ENCODE data around the gene MRPL51.
"Not testable (repeated sequence)": the region's sequence is repeated elsewhere in the genome, so short reads cannot be mapped to it uniquely, and the experiment has no call there.

MRPL51 gene

DNA sequence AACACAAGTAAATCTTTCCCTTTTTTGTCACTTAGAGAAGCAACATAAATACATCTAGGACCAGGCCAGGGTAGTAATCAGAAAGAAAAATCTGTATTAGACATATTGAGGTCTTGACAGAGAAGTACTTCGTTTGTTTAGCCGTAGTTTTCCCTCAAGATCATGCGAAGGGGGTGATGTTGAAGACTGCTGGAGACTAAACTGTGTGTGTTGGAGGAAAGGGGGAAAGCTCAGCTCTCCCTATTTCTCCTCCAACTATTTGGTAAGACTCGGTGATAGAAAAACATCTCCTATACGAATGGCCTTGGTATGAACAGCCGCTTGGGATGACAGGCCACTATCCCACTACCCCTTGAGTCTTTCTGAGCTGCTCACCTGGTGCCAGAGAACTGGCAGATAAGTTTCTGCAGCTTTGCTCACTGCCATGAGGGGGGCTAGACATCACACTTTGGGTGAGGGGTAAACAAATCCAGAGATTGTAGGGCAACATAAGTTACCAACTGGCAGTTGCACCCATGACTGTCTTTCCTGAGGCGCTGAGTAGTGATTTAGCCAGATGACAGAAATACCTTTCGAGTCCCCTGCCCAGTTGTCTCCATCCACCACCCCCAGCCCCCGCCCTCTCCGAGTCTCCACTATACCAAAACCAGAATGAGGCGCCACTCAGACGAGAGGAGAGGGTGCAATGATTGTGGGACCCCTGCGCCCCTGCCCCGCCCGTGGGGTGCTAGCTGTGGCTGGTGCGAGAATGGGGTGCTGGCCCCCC lies 23.3 kb downstream of the MRPL51 start:
- Histone ChIP-seq H3K9ac (ENCODE audit: low read depth, low read length) (peak overlapping the region; percentile 79), H3K79me2 (ENCODE audit: insufficient read depth, low read length) (peaks cover 40% of the 10 kb centered on the region), H3K4me1 (ENCODE audit: insufficient read depth, low read length) (peaks cover 36% of the 10 kb centered on the region), H3K4me3 (ENCODE audit: low read depth in 1 of 2, low read length in 2 of 2) (peak overlapping the region; percentile 61 to 86), H3K9me3 (ENCODE audit: insufficient read depth, low read length, severe bottlenecking) (no peaks in the 10 kb centered on the region), H3K36me3 (ENCODE audit: insufficient read depth, low read length) (peaks cover 21% of the 10 kb centered on the region), H2AFZ (ENCODE audit: low read depth, low read length) (peak overlapping the region; percentile 92), H3K27me3 (ENCODE audit: insufficient read depth, low read length, poor library complexity) (no peaks in the 10 kb centered on the region), H3K4me2 (ENCODE audit: insufficient read depth, low read length) (peak overlapping the region; percentile 70), H4K20me1 (ENCODE audit: insufficient read depth, low read length) (no peaks in the 10 kb centered on the region; the same call in 1 of the 2 replicates), H3K27ac (ENCODE audit: low read length) (peak overlapping the region; percentile 94)
- TF ChIP-seq EZH2 (IDR thresholded peaks at IDR 0.05; ENCODE audit: borderline replicate concordance, low read depth, low read length, severe bottlenecking), result no peak
- TF ChIP-seq, protein P1, sequence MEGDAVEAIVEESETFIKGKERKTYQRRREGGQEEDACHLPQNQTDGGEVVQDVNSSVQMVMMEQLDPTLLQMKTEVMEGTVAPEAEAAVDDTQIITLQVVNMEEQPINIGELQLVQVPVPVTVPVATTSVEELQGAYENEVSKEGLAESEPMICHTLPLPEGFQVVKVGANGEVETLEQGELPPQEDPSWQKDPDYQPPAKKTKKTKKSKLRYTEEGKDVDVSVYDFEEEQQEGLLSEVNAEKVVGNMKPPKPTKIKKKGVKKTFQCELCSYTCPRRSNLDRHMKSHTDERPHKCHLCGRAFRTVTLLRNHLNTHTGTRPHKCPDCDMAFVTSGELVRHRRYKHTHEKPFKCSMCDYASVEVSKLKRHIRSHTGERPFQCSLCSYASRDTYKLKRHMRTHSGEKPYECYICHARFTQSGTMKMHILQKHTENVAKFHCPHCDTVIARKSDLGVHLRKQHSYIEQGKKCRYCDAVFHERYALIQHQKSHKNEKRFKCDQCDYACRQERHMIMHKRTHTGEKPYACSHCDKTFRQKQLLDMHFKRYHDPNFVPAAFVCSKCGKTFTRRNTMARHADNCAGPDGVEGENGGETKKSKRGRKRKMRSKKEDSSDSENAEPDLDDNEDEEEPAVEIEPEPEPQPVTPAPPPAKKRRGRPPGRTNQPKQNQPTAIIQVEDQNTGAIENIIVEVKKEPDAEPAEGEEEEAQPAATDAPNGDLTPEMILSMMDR (IDR thresholded peaks at IDR 0.05; ENCODE audit: borderline replicate concordance, extremely low read depth, low read length, poor library complexity, severe bottlenecking), result no peak
- ATAC-seq (ENCODE audit: insufficient read depth, low read depth) (no peak), DNase-seq (no peak)

DNA sequence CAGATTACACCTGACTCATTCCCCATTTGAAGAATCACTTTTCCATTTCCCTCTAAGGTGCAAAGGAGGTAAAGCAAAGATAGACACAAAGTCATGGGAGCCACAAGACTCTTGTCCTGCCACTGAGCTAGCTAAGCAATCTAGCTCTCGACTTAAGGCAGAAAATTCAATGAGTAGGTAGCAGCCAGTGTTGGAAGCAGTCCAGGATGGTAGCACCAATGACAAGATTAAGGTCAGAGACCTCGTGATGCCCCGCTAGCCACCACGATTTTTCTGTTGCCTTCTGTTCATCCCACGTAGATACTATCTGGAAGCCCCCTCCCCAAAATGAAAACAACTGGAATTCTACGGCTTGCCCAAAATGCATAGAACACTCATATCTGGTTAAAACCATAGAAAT lies 24.0 kb downstream of the MRPL51 start:
- ATAC-seq (ENCODE audit: insufficient read depth, low read depth), result no peak
- TF ChIP-seq, protein P1 (IDR thresholded peaks at IDR 0.05; ENCODE audit: borderline replicate concordance, extremely low read depth, low read length, poor library complexity, severe bottlenecking), result no peak
- no peak for TF ChIP-seq EZH2 (IDR thresholded peaks at IDR 0.05; ENCODE audit: borderline replicate concordance, low read depth, low read length, severe bottlenecking)
- Histone ChIP-seq H3K4me1 (ENCODE audit: insufficient read depth, low read length) (peaks cover 43% of the 10 kb centered on the region), H3K36me3 (ENCODE audit: insufficient read depth, low read length) (peaks cover 28% of the 10 kb centered on the region), H3K4me2 (ENCODE audit: insufficient read depth, low read length) (peak overlapping the region; percentile 70), H2AFZ (ENCODE audit: low read depth, low read length) (no peak overlapping the region), H3K4me3 (ENCODE audit: low read depth in 1 of 2, low read length in 2 of 2) (peak overlapping the region in 1 of 2 experiments; percentile 86; a peak in 3 of 4 replicates), H3K27ac (ENCODE audit: low read length) (peak overlapping the region; percentile 26), H3K9me3 (ENCODE audit: insufficient read depth, low read length, severe bottlenecking) (no peaks in the 10 kb centered on the region), H4K20me1 (ENCODE audit: insufficient read depth, low read length) (no peaks in the 10 kb centered on the region; the same call in 1 of the 2 replicates), H3K79me2 (ENCODE audit: insufficient read depth, low read length) (peaks cover 46% of the 10 kb centered on the region), H3K27me3 (ENCODE audit: insufficient read depth, low read length, poor library complexity) (no peaks in the 10 kb centered on the region), H3K9ac (ENCODE audit: low read depth, low read length) (peak overlapping the region; percentile 79)
- DNase-seq, result no peak

DNA sequence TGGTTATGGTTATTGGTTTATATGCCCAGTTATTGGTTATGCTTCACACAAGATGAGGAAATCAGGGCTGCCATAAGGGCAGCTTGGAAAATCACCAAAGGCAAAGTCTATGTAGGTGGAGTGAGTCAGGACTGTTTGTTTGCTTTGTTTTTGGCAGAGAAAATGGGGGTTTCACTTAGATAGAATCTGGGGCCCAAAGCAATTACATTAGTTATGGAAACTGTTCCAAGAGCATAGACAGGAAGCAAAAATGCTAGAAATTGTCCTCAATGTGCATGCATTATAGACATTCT lies 24.8 kb downstream of the MRPL51 start:
- H3K79me2 ChIP-seq (ENCODE audit: insufficient read depth, low read length), result peaks cover 50% of the 10 kb centered on the region
- peaks cover 37% of the 10 kb centered on the region for H3K36me3 ChIP-seq (ENCODE audit: insufficient read depth, low read length)
- no peaks in the 10 kb centered on the region for H3K27me3 ChIP-seq (ENCODE audit: insufficient read depth, low read length, poor library complexity)
- peak overlapping the region; percentile 70; the same call in 1 of the 2 replicates for H3K4me2 ChIP-seq (ENCODE audit: insufficient read depth, low read length)
- TF ChIP-seq EZH2 (IDR thresholded peaks at IDR 0.05; ENCODE audit: borderline replicate concordance, low read depth, low read length, severe bottlenecking), result no peak
- TF ChIP-seq, protein P1 (IDR thresholded peaks at IDR 0.05; ENCODE audit: borderline replicate concordance, extremely low read depth, low read length, poor library complexity, severe bottlenecking), result no peak
- no peak overlapping the region for H2AFZ ChIP-seq (ENCODE audit: low read depth, low read length)
- 0 out of 4 replicates have a peak overlapping the region, but pooled peaks of 1 of the 2 experiments have one; percentile 86 for H3K4me3 ChIP-seq (ENCODE audit: low read depth in 1 of 2, low read length in 2 of 2)
- ATAC-seq (ENCODE audit: insufficient read depth, low read depth) (no peak), DNase-seq (no peak)
- no peaks in the 10 kb centered on the region; the same call in 1 of the 2 replicates for H4K20me1 ChIP-seq (ENCODE audit: insufficient read depth, low read length)
- H3K27ac ChIP-seq (ENCODE audit: low read length), result no peak overlapping the region
- no peaks in the 10 kb centered on the region for H3K9me3 ChIP-seq (ENCODE audit: insufficient read depth, low read length, severe bottlenecking)
- H3K9ac ChIP-seq (ENCODE audit: low read depth, low read length), result no peak overlapping the region
- H3K4me1 ChIP-seq (ENCODE audit: insufficient read depth, low read length), result peaks cover 52% of the 10 kb centered on the region

DNA sequence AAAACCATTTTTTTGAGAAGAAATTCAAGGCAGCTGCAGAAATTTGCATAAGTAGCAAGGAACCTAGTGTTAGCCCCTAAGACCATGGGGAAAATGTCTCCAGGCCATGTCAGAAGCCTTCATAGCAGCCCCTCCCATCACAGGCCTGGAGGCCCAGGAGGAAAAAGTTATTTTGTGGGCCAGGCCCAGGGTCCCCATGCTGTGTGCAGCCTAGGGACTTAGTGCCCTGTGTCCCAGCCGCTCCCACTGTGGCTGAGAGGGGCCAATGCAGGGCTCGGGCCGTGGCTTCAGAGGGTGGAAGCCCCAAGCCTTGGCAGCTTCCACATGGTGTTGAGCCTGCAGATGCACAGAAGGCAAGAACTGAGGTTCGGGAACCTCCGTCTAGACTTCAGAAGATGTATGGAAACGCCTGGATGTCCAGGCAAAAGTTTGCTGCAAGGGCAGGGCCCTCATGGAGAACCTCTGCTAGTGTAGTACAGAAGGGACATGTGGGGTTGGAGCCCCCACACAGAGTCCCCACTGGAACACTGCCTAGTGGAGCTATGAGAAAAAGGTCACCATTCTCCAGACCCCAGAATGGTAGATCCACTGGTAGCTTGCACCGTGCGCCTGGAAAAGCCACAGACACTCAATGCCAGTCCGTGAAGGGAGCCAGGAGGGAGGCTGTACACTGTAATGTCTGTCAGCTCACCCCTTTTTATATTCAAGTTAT lies 25.3 kb downstream of the MRPL51 start:
- H4K20me1 ChIP-seq (ENCODE audit: insufficient read depth, low read length); H3K27me3 ChIP-seq (ENCODE audit: insufficient read depth, low read length, poor library complexity); H3K4me3 ChIP-seq (ENCODE audit: low read depth in 1 of 2, low read length in 2 of 2); H3K27ac ChIP-seq (ENCODE audit: low read length); H3K4me2 ChIP-seq (ENCODE audit: insufficient read depth, low read length); H3K9me3 ChIP-seq (ENCODE audit: insufficient read depth, low read length, severe bottlenecking); H3K9ac ChIP-seq (ENCODE audit: low read depth, low read length); DNase-seq; H2AFZ ChIP-seq (ENCODE audit: low read depth, low read length); ATAC-seq (ENCODE audit: insufficient read depth, low read depth): not testable (repeated sequence)
- H3K36me3 ChIP-seq (ENCODE audit: insufficient read depth, low read length), result peaks cover 42% of the 10 kb centered on the region
- H3K4me1 ChIP-seq (ENCODE audit: insufficient read depth, low read length), result peaks cover 57% of the 10 kb centered on the region
- H3K79me2 ChIP-seq (ENCODE audit: insufficient read depth, low read length), result peaks cover 55% of the 10 kb centered on the region

DNA sequence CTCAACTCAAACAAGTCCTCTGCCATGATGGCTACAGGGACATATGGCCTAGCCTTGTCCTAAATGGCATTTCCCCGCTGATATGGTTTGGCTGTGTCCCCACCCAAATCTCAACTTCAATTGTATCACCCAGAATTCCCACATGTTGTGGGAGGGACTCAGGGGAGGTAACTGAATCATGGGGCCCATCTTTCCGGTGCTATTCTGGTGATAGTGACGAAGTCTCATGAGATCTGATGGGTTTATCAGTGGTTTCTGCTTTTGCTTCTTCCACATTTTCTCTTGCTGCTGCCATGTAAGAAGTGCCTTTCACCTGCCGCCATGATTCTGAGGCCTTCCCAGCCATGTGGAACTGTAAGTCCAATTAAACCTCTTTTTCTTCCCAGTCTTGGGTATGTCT lies 26.3 kb downstream of the MRPL51 start:
- H3K27me3 ChIP-seq (ENCODE audit: insufficient read depth, low read length, poor library complexity); H2AFZ ChIP-seq (ENCODE audit: low read depth, low read length); H3K9ac ChIP-seq (ENCODE audit: low read depth, low read length); ATAC-seq (ENCODE audit: insufficient read depth, low read depth); DNase-seq; H3K4me2 ChIP-seq (ENCODE audit: insufficient read depth, low read length); H4K20me1 ChIP-seq (ENCODE audit: insufficient read depth, low read length); H3K27ac ChIP-seq (ENCODE audit: low read length); H3K4me3 ChIP-seq (ENCODE audit: low read depth in 1 of 2, low read length in 2 of 2); H3K9me3 ChIP-seq (ENCODE audit: insufficient read depth, low read length, severe bottlenecking): not testable (repeated sequence)
- Histone ChIP-seq H3K79me2 (ENCODE audit: insufficient read depth, low read length) (peaks cover 55% of the 10 kb centered on the region), H3K4me1 (ENCODE audit: insufficient read depth, low read length) (peaks cover 67% of the 10 kb centered on the region), H3K36me3 (ENCODE audit: insufficient read depth, low read length) (peaks cover 46% of the 10 kb centered on the region)

Data from DND-41 (cell line).